Ishikawa (cell line): ENCODE data around the gene USP20.

Experiments
- CEBPB ChIP-seq: IDR thresholded peaks from 2 replicates; pipeline ENCODE4 v1.6.1; 2012
- EGR1 ChIP-seq: IDR thresholded peaks from 2 replicates; pipeline ENCODE4 v1.6.1; 2012
- EP300 ChIP-seq: IDR thresholded peaks from 2 replicates; pipeline ENCODE4 v1.6.1; 2012; ENCODE audit warnings: borderline replicate concordance
- FOXM1 ChIP-seq: IDR thresholded peaks from 2 replicates; pipeline ENCODE4 v1.6.1; 2012; ENCODE audit warnings: low read depth, borderline replicate concordance
- MAX ChIP-seq: IDR thresholded peaks from 2 replicates; pipeline ENCODE4 v1.6.1; 2012
- NFIC ChIP-seq: IDR thresholded peaks from 2 replicates; pipeline ENCODE4 v1.6.1; 2012
- RAD21 ChIP-seq: IDR thresholded peaks from 2 replicates; pipeline ENCODE4 v1.6.1; 2012; ENCODE audit warnings: low read depth
- TAF1 ChIP-seq: IDR thresholded peaks from 2 replicates; pipeline ENCODE4 v1.6.1; 2012; ENCODE audit warnings: low read depth, mild to moderate bottlenecking
- TCF12 ChIP-seq: IDR thresholded peaks from 2 replicates; pipeline ENCODE4 v1.6.1; 2012; ENCODE audit warnings: low read depth
- ZBTB7A ChIP-seq: IDR thresholded peaks from 2 replicates; pipeline ENCODE4 v1.6.1; 2012; ENCODE audit warnings: low read depth
- TF ChIP-seq, protein P1 (sequence below): IDR thresholded peaks from 2 replicates; pipeline ENCODE4 v1.6.1; 2012; ENCODE audit warnings: low read depth, mild to moderate bottlenecking
- TF ChIP-seq, protein P2 (sequence below): IDR thresholded peaks from 2 replicates; pipeline ENCODE4 v1.6.1; 2012

DNA sequence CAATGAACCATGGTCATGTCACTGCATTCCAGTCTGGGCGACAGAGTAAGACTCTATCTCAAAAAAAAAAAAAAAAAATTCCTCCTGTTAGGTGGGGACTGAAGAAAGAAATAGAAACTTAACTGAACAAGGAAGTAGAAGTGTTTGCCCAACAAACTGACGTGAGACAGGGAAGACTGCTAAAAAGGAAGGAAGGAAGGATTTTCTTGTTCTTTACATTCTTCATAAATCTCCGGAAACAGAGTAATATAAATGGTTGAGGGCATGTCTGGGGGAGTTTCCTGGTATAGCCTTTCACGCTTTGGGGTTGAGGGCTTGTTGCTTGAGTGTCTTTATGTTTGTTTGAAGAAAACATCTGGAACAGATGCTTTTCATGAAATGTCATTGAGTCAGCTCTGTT, 29.2 kb upstream of the USP20 start:
- TF ChIP-seq, protein P1, sequence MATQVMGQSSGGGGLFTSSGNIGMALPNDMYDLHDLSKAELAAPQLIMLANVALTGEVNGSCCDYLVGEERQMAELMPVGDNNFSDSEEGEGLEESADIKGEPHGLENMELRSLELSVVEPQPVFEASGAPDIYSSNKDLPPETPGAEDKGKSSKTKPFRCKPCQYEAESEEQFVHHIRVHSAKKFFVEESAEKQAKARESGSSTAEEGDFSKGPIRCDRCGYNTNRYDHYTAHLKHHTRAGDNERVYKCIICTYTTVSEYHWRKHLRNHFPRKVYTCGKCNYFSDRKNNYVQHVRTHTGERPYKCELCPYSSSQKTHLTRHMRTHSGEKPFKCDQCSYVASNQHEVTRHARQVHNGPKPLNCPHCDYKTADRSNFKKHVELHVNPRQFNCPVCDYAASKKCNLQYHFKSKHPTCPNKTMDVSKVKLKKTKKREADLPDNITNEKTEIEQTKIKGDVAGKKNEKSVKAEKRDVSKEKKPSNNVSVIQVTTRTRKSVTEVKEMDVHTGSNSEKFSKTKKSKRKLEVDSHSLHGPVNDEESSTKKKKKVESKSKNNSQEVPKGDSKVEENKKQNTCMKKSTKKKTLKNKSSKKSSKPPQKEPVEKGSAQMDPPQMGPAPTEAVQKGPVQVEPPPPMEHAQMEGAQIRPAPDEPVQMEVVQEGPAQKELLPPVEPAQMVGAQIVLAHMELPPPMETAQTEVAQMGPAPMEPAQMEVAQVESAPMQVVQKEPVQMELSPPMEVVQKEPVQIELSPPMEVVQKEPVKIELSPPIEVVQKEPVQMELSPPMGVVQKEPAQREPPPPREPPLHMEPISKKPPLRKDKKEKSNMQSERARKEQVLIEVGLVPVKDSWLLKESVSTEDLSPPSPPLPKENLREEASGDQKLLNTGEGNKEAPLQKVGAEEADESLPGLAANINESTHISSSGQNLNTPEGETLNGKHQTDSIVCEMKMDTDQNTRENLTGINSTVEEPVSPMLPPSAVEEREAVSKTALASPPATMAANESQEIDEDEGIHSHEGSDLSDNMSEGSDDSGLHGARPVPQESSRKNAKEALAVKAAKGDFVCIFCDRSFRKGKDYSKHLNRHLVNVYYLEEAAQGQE = no peak
- no peak for TF ChIP-seq EP300
- no peak for TF ChIP-seq CEBPB
- TF ChIP-seq RAD21 = no peak
- TF ChIP-seq TCF12 = no peak
- no peak for TF ChIP-seq NFIC
- TF ChIP-seq MAX = no peak
- no peak for TF ChIP-seq EGR1
- no peak for TF ChIP-seq TAF1
- no peak for TF ChIP-seq ZBTB7A
- TF ChIP-seq, protein P2, sequence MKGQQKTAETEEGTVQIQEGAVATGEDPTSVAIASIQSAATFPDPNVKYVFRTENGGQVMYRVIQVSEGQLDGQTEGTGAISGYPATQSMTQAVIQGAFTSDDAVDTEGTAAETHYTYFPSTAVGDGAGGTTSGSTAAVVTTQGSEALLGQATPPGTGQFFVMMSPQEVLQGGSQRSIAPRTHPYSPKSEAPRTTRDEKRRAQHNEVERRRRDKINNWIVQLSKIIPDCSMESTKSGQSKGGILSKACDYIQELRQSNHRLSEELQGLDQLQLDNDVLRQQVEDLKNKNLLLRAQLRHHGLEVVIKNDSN = no peak
- TF ChIP-seq FOXM1 = no peak
